Smooth muscle cell (in vitro differentiated cells): ENCODE results near the gene PCGF6. TPM values are rescaled to one million over a fixed set of nuclear protein-coding genes. Genes with fewer than 3 reads are reported as not detected.

Experiments used
- DNase-seq: peaks from one replicate; lab custom pipeline; 2025; ENCODE audit not compliant: unreplicated experiment; lab: John Stamatoyannopoulos, UW
- H2AFZ ChIP-seq: fragments of 200-600 bp; sonication (generic); 2 replicates; pipeline ENCODE4 v1.6.0; 2016; ENCODE audit warnings: antibody characterized with exemption, low read depth, mild to moderate bottlenecking
- H3F3A ChIP-seq: fragments of 200-600 bp; sonication (generic); 2 replicates; pipeline ENCODE4 v1.6.0; 2017; ENCODE audit warnings: antibody characterized with exemption, low read depth
- H3K27ac ChIP-seq: fragments of 200-600 bp; sonication (generic); 2 replicates; pipeline ENCODE4 v1.5.1; 2016; ENCODE audit warnings: low read depth, mild to moderate bottlenecking
- H3K27me3 ChIP-seq: fragments of 200-600 bp; sonication (generic); 2 replicates; pipeline ENCODE4 v1.6.1; 2016; ENCODE audit warnings: low read depth, mild to moderate bottlenecking
- H3K36me3 ChIP-seq: fragments of 200-600 bp; sonication (generic); 2 replicates; pipeline ENCODE4 v1.5.1; 2016; ENCODE audit warnings: low read depth
- H3K4me1 ChIP-seq: fragments of 200-600 bp; sonication (generic); 2 replicates; pipeline ENCODE4 v1.5.1; 2016; ENCODE audit warnings: low read depth
- H3K4me2 ChIP-seq: fragments of 200-600 bp; sonication (generic); 2 replicates; pipeline ENCODE4 v1.6.0; 2016; ENCODE audit warnings: mild to moderate bottlenecking
- H3K4me3 ChIP-seq: fragments of 200-600 bp; sonication (generic); 2 replicates; pipeline ENCODE4 v1.5.1; 2016; ENCODE audit warnings: mild to moderate bottlenecking
- H3K79me2 ChIP-seq: fragments of 200-600 bp; sonication (generic); 2 replicates; pipeline ENCODE4 v1.6.0; 2016; ENCODE audit warnings: low read depth, mild to moderate bottlenecking
- H3K9ac ChIP-seq: fragments of 200-600 bp; sonication (generic); 2 replicates; pipeline ENCODE4 v1.6.0; 2016; ENCODE audit warnings: low read depth
- H3K9me3 ChIP-seq: fragments of 200-600 bp; sonication (generic); replicated peaks from 2 replicates; pipeline ENCODE4 v1.5.1; 2016; ENCODE audit warnings: low read depth
- H4K20me1 ChIP-seq: fragments of 200-600 bp; sonication (generic); 2 replicates; pipeline ENCODE4 v1.6.0; 2016; ENCODE audit warnings: low read depth
- CTCF ChIP-seq: fragments of 200-600 bp; sonication (generic); IDR thresholded peaks from 2 replicates; pipeline ENCODE4 v1.5.1; 2017; ENCODE audit warnings: borderline replicate concordance, mild to moderate bottlenecking, antibody characterized with exemption; ENCODE audit not compliant: insufficient read depth, poor library complexity, severe bottlenecking
- WGBS: methylation state at CpG from one replicate; pipeline ENCODE4 v1.1.7; 2016; ENCODE audit warnings: low lambda C conversion rate; 5-methylcytosine and 5-hydroxymethylcytosine counted together
- polyA plus RNA-seq: library from polyadenylated mRNA; unstranded; fragments of >200 nt; fragmentation: Nextera tagmentation; extraction: Ambion mirVana; gene quantifications from 2 replicates; pipeline ENCODE4 v1.2.1, GENCODE V29; 2016
- total RNA-seq: library from RNA; depleted of rRNA; stranded (reverse); fragments of >200 nt; gene quantifications from 2 replicates; pipeline ENCODE4 v1.2.3, GENCODE V29; 2014

Gene PCGF6
- total RNA-seq (8.2 and 10.4 TPM in 2 replicates), polyA plus RNA-seq (8.1 and 9.1 TPM in 2 replicates)

- H3K79me2 ChIP-seq = peaks cover 13% of the 10 kb centered on the region
- DNase-seq = peak; percentile 61
- H3K4me1 ChIP-seq = peaks cover 9% of the 10 kb centered on the region
- H3K4me3 ChIP-seq = peak within 1 kb of the TSS; percentile 85
- peak within 1 kb of the TSS; percentile 90 for H3K4me2 ChIP-seq
- H2AFZ ChIP-seq = peak within 1 kb of the TSS; percentile 98
- H3F3A ChIP-seq = no peaks in the 10 kb centered on the region
- no peaks in the 10 kb centered on the region for H3K27me3 ChIP-seq
- H3K9ac ChIP-seq = peak within 1 kb of the TSS; percentile 58
- TF ChIP-seq CTCF = no peak
- WGBS = under 1% methylated on average over 80 of the region's 82 CpGs
- peaks cover 4% of the 10 kb centered on the region for H3K36me3 ChIP-seq
- H3K27ac ChIP-seq = peak within 1 kb of the TSS; percentile 64
- H4K20me1 ChIP-seq = no peaks in the 10 kb centered on the region
- H3K9me3 ChIP-seq = no peaks in the 10 kb centered on the region
Observed at GRCh38 chr10:103350517-103351260, at the start of gene PCGF6. TSS of gene PCGF6 (minus strand) at chr10:103351140. CDS start at chr10:103351066, 74 bp downstream.

GRCh38 chr10:103397191-103397825 is 46.4 kb upstream of the PCGF6 start:
- H3K4me1 ChIP-seq = peaks cover 14% of the 10 kb centered on the region
- peak overlapping the region; percentile 79 for H3K9ac ChIP-seq
- peak overlapping the region; percentile 90 for H3K4me2 ChIP-seq
- H3K79me2 ChIP-seq = peaks cover 73% of the 10 kb centered on the region
- no peaks in the 10 kb centered on the region for H3K9me3 ChIP-seq
- TF ChIP-seq CTCF = no peak
- no peaks in the 10 kb centered on the region for H3K27me3 ChIP-seq
- no peaks in the 10 kb centered on the region for H3F3A ChIP-seq
- DNase-seq = no peak
- H3K36me3 ChIP-seq = peaks cover 8% of the 10 kb centered on the region
- WGBS = 66% methylated on average over 19 of the region's 19 CpGs
- H3K27ac ChIP-seq = peak overlapping the region; percentile 82
- peaks cover 9% of the 10 kb centered on the region for H4K20me1 ChIP-seq
- peak overlapping the region; percentile 78 for H2AFZ ChIP-seq
- peak overlapping the region; percentile 82 for H3K4me3 ChIP-seq

GRCh38 chr10:103396789-103397087 is 45.8 kb upstream of the PCGF6 start:
- H3K36me3 ChIP-seq = peaks cover 13% of the 10 kb centered on the region
- peak overlapping the region; percentile 82 for H3K4me3 ChIP-seq
- peaks cover 11% of the 10 kb centered on the region for H4K20me1 ChIP-seq
- under 1% methylated on average over 8 of the region's 8 CpGs for WGBS
- DNase-seq = no peak
- peak overlapping the region; percentile 79 for H3K9ac ChIP-seq
- no peaks in the 10 kb centered on the region for H3F3A ChIP-seq
- no peaks in the 10 kb centered on the region for H3K9me3 ChIP-seq
- H3K79me2 ChIP-seq = peaks cover 79% of the 10 kb centered on the region
- peak overlapping the region; percentile 90 for H3K4me2 ChIP-seq
- peak overlapping the region; percentile 82 for H3K27ac ChIP-seq
- peak overlapping the region; percentile 78 for H2AFZ ChIP-seq
- H3K27me3 ChIP-seq = no peaks in the 10 kb centered on the region
- peaks cover 14% of the 10 kb centered on the region for H3K4me1 ChIP-seq
- TF ChIP-seq CTCF = no peak
